Glomerular visceral epithelial cell (primary cell): ENCODE measurements around the gene MYO7A.
A peak's percentile ranks its signal among the peaks of the same experiment; 100 is the strongest.

Experiments
- DNase-seq: peaks from one replicate; pipeline ENCODE4 v3.0.0-alpha.2; 2016; ENCODE audit errors: extremely low spot score

The MYO7A gene

DNA sequence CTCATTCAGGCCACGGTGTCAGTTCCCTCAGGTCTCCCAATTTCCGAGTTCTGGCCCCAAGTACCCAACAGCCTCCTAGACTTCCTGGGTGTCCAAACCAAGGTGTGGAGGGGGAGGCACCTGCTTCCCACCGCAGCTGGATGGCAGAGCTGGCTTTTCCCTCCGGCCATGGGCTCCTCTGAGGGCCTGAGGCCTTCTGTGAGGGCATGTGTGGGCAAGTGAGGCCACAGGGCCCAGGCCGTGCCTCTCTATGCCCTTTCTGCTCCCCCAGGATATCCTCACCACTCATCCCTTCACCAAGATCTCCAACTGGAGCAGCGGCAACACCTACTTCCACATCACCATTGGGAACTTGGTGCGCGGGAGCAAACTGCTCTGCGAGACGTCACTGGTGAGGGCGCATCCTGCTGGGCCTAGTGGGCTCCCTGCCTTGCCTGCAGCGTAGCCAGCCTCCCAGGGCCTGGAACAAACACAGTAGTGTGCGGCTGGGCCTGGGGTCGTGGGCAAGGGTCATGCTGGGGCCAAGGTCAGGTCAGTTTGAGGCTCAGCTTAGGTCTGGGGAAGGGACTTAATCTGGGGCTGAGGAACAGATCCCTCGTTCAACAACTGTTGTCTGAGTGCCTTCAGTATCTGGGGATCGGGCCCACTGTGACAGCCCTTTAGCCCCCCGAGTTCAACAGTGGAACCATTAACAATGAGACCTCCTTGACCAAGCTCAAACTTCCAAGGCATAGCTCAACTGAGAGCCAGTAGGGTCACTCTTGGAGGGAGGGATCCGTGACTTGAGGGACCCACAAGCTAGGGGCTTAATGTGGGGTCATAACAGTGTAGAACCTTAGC is 85.8 kb downstream of the MYO7A start:
- DNase-seq, result no peak

DNA sequence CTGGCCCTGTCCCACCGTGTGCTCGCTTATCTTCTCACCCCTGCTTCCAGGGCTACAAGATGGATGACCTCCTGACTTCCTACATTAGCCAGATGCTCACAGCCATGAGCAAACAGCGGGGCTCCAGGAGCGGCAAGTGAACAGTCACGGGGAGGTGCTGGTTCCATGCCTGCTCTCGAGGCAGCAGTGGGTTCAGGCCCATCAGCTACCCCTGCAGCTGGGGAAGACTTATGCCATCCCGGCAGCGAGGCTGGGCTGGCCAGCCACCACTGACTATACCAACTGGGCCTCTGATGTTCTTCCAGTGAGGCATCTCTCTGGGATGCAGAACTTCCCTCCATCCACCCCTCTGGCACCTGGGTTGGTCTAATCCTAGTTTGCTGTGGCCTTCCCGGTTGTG is 86.5 kb downstream of the MYO7A start:
- DNase-seq, result no peak

DNA sequence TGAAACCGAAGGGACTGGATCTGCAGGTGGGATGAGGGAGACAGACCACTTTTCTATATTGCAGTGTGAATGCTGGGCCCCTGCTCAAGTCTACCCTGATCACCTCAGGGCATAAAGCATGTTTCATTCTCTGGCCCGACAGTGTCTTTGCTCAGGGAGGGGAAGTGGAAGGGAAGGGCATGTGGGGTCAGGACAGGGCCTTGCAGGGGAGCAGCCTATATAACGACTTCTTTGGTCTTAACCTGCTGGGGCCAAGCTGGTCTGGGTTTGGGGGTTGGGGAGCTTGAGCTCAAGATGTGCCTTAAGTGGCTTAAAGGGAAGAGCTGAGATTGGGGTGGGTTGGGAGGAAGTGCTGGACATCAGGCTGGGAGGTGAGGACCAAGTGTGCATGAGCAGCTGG is 87.1 kb downstream of the MYO7A start:
- no peak for DNase-seq

DNA sequence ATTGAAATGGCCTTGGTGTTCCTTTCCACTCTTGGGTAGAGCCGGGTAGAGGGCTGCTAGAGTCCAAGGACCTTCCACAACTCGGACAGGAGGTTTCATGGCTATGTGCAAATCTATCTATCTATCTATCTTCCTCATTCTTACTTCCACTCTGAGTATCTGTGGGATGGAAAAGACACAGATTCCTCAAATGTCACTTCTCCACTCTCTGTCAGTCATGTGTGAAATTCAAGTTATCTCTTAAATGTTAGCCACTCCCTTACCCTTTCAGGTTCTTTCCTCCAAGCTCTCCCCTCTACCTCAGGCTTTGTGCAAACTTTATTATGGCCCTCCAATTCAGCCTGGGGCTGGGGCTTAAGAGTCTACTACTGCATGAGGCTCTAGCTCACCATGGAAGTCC is 89.1 kb downstream of the MYO7A start:
- no peak for DNase-seq

DNA sequence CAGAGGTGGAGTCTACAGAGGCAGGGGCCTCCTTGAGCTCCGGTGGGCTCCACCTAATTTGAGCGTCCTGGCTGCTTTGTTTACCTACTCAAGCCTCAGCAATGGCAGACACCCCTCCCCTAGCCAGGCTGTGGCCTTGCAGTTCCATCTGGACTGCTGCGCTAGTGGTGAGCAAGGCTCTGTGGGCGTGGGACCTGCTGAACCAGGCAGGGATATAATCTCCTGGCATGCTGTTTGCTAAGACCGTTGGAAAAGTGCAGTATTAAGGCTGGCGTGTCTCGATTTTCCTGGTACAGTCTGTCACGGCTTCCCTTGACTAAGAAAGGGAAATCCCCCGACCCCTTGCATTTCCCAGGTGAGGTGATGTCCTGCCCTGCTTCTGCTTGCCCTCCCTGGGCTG is 95.8 kb downstream of the MYO7A start:
- DNase-seq, result no peak

DNA sequence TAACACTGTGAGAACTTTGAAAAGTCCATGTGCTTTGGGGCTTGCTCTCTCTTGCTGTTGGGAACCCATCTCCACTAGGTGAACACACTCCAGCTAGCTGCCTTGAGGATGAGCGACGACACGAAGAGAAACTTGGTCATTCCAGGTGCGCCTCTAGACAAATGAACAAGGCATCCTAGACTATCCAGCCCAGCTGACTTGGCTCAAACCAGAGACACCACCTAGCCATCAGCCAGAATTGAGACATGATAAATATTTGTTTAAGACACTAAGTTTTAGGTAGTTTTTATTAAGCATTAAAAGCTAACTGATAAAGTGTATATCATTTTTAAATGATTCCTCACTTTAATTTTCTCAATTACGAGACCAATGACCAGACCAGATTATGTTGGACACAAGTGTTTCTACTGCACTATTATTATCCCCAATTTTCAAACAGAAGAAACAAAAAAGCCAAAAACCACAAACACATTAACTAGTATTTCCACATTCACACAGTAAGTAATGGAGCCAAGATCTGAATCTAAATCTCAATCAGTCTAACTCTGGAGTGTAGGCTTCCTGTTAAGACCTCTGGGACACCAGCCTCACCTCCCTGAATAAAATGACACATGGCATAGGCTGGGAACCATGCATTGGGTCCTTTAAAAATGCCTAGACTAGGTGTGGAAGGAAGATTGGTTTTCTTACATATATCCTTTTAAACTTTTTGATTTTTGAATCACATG is 103.0 kb downstream of the MYO7A start:
- no peak for DNase-seq

DNA sequence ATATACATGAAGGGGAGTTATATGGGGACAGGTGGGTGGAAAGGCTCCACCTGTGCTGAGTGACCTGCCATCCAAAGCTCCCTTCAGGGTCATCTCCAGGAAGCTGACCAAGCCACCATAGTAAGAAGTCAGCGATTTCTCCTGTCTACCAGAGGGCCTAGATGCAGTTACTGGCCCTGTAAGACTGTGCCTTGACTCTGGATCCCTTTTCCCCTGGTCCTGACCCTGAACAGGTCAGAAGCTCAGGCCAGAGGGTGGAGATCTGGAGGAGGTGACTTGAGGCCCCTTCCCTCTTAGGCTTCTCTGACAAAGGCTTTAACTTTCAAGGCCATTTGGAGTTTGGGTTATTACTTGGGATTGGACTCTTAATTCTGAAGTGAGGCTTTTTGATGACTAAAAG is 103.8 kb downstream of the MYO7A start:
- no peak for DNase-seq

DNA sequence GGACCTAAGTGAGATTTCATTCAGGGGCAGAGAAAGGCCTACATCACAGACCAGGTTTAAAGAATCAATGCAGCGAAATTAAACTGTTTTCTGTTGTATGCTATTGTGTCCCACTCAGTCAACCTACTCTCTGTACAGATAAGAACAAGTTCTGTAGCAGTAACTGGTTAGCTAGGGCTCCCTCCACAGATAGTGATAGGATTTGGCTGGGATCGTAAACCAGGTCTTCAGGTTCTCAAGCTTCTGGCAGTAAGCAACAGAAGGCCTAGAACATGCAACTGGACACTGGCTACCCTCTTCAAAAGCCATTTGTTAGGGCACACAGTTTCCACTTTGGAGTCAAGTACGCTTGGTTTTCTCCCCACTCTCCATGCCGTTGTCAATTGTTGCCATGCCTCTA is 104.2 kb downstream of the MYO7A start:
- DNase-seq, result no peak

DNA sequence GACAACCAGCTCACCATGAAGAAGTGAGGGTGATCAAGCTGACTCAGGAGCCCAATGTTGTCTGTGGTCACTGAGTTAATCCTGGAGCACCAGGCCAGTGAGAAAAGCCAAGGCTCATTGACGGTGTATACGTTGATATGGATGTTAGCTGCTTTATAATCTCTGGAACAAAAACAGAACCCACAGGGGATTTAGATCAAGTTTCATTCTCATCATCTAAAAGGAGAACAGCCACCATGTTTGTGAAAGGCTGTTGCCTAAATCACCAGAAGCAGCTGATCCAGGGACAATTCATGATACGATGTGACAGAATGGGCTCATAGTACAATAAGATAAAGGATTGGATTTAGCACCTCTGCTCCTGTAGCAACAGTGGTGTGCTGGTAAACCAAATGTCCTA is 105.0 kb downstream of the MYO7A start:
- DNase-seq, result no peak

DNA sequence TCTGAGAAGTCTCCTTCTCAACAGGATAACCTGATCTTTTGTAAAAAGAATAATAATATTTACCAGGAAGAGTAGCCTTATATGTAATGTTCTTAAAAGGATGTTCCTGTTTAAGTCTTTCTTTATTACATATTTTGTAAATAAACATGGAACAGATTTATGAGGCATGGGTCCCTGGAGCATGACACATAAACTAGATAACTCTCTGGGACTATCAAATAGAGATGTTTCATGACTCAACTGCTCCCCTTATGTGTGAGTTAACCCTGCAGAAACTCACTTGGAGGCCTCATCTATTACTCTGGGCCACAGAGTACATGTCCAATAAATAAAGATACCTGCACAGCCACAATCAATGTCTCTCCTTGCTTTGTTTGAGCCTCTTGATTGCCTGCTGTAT is 108.9 kb downstream of the MYO7A start:
- DNase-seq, result no peak

DNA sequence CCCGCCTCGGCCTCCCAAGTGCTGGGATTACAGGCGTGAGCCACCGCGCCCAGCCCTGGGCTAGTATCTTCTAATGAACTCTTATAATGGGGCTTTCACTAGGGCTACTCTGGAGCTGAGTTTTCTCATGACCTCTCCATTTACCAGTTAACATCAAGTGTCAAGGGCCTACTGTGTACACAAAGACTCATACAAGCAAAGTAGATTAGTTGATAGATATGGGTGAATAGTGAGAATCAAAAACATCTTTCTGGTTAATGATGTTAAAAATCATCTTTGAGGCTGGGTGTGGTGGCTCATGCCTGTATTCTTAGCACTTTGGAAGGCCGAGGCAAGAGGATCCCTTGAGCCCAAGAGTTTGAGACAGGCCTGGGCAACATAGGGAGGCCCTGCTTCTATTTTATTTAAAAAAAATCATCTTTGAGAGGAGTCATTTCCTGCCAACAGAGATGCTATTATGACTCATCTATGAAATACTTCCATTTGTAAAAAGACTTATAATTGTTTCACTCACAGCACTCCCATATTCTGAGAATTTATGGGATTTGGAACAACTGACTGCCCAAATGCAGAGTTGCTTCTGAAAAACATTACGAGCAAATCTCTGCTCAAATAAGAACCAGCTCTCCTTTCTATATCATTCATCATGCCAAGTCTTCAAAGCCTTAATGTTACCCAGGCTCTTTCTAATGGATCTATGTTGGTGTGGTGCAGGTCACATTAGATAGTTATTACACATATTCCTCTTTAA is 116.4 kb downstream of the MYO7A start:
- DNase-seq, result peak; percentile 25

DNA sequence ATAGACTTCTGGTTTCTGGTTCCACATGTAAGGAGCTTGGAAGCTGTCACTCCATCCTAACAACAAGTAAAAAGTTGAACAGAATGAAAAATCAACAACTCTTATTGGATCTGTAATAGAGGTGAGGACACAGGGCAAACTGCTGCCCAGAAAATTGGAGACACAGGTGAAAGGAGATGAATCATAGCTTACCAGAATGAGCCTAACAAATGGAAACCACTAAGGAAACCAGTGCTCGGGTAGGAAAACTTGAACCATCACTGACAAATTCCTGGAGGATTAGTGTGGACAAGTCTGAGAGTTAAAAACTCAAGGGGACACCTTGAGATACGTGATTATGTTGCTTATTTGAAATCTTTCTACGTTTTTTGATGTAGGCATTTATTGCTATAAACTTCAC is 121.4 kb downstream of the MYO7A start:
- DNase-seq, result peak; percentile 3

DNA sequence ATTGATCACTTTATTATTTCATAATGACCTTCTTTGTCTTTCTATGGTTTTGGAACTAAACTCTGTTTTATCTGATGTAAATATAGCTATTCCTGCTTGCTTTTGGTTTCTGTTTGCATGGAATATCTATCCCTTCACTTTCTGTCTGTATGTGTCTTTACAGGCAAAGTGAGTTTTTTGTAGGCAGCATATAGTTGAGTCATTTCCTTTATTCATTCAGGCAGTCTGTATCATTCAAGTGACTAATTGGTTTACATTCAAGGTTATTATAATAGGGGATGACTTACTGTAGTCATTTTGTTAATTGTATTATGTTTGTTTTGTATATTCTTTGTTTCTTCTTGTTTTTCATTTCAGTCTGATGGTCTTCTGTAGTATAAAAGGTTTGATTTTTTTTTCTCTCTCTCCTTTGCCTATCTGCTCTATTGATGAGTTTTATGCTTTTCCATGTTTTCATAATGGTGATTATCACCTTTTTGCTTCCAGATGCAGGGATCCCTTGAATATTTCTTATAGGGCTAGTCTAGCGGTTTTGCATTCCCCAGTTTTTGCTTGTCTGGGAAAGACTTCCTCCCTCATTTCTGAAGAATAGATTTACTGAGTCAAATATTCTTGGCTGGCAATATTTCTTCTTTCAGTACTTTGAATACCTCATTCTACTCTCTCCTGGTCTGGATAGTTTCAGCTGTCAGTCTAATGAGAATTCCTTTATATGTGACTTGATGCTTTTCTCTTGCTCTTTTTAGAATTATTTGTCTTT is 123.0 kb downstream of the MYO7A start:
- DNase-seq, result no peak

DNA sequence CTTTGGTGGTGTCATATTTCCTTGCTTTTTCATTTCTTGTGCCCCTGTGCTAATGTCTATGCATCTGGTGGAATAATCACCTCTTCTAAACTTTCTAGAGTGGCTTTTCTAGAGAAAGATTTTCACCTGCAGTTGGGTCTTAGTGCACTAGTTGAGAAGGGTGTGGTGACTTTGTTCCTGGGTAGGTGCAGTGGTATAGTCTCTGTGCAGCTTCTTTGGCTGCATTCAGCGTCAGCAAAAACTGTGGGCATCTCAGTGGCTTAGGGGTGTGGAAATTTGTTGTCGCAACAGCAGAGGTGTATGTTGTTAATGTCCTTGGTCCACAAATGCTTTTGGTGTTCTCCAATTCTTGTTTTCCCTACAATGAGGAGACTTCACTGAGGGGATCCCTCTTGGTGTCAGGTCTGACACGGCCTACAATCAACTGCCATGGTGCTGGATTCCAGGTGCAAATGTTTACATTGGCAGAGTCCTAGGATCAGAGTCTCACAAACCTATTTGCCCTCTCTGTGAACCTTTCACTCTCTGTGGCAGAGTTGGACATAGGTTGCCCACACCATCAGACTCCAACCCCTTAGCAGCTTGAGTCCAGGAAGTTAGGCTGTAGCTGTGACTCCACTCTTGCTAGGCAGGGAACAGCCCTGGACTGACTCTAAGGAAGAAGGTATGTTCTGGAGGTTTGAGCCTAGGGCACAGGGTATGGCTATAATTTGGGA is 124.7 kb downstream of the MYO7A start:
- DNase-seq, result no peak

DNA sequence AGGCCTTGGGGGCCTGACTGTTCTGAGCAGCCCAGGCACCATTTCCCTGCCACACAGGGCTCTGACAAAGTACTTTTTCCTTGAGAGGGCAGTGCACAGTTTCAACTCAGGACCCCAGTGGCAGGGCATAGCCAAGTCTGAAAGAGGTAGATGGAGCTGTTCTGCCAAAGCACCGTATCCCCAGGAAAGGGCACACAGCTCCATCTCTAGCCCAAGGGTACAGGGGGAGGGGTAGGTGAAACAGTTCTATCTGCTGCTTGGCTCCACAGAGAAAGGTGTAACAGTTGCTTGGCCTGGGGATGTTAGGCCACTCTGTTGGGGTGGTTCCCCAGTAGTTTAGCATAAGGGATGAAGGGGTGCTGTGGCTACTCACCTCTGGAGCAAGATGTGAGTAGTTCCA is 125.6 kb downstream of the MYO7A start:
- DNase-seq, result no peak

DNA sequence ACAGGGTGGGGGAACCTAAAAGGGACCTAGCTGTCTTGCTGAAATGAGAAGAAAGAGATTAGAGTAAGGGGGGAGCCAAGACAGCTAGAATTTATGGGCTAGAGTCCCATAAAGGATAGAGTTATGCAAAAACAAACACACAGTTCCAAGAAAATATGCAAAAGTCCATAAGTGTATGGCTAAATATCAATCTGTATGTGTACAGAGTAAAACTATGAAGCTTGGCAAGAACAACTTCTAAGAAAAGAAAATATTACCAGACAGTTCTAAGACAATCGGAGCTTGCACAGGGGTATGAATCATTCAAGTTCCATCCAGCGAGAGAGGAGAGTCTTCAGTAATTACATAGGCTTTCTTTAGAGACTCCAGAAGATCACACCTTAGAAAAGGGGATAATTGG is 131.6 kb downstream of the MYO7A start:
- DNase-seq, result no peak

DNA sequence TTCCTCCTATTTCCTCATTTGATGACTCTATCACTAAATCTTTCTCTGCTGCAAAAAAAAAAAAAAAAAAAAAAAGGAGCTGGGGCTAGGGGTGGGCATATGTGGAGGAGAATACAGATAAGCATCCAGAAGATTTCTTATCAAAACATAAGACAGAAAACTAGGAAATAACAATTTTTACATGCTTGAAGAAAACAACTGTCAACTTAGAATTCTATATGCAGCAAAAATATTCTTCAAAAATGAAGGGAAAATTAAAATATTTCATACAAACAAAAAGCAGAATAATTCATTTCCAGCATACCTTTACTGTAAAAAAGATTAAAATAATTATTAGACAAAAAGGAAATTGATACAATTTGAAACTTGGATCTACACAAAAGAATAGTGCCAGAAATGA is 134.8 kb downstream of the MYO7A start:
- no peak for DNase-seq
